Bronchial epithelial cell (primary cell): Measurements from ENCODE around the gene OR7C1. TPM values are rescaled to one million over a fixed set of nuclear protein-coding genes. Genes with fewer than 3 reads are reported as not detected.

Experiments used
- DNase-seq: peaks from one replicate; pipeline ENCODE4 v3.0.0-alpha.2; 2010; ENCODE audit warnings: low read depth
- FAIRE-seq: peaks from 2 replicates; lab custom pipeline; 2011; peaks lifted over from hg19 to GRCh38; lab: Jason Lieb, UNC
- H3K27me3 ChIP-seq: 2 replicates; pipeline ENCODE4 v1.5.1; 2011; ENCODE audit warnings: low read length; ENCODE audit not compliant: control insufficient read depth, insufficient read depth
- H3K36me3 ChIP-seq: 2 replicates; pipeline ENCODE4 v1.5.1; 2011; ENCODE audit warnings: low read length; ENCODE audit not compliant: control insufficient read depth, insufficient read depth
- H3K4me3 ChIP-seq: 2 replicates; pipeline ENCODE4 v1.5.1; 2011; ENCODE audit warnings: mild to moderate bottlenecking, low read depth, low read length, control low read depth
- total RNA-seq: library from RNA; depleted of rRNA; stranded (reverse); fragments of >200 nt; gene quantifications from 2 replicates; pipeline ENCODE4 v1.2.1, GENCODE V29; 2014
- TF ChIP-seq, protein P1 (sequence below): IDR thresholded peaks from 2 replicates; pipeline ENCODE4 v1.5.1; 2011; ENCODE audit warnings: mild to moderate bottlenecking, moderate library complexity, low read length, control low read depth, inconsistent platforms; ENCODE audit not compliant: insufficient read depth, severe bottlenecking

The OR7C1 gene
- total RNA-seq, 1 donor from 2014 or later: not detected

DNA sequence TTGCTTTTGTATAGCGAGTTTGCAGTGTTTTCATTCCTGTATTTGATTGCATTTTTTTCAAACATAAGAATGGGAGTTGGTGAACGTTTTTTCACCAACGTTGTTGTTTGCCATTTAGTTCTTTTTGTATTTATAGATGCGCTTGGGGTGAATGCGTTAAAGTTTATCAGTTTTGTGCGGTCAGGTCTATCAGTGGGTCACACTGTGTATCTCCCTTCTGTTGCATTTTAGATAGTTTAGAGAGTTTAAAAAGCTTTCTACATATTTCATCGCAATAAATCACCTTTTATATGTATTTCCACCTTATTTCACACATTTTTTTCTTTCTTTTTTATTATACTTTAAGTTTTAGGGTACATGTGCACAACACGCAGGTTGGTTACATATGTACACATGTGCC, 16.4 kb downstream of the OR7C1 start:
- Histone ChIP-seq H3K4me3 (no peak overlapping the region), H3K27me3 (no peaks in the 10 kb centered on the region), H3K36me3 (no peaks in the 10 kb centered on the region)
- TF ChIP-seq, protein P1, sequence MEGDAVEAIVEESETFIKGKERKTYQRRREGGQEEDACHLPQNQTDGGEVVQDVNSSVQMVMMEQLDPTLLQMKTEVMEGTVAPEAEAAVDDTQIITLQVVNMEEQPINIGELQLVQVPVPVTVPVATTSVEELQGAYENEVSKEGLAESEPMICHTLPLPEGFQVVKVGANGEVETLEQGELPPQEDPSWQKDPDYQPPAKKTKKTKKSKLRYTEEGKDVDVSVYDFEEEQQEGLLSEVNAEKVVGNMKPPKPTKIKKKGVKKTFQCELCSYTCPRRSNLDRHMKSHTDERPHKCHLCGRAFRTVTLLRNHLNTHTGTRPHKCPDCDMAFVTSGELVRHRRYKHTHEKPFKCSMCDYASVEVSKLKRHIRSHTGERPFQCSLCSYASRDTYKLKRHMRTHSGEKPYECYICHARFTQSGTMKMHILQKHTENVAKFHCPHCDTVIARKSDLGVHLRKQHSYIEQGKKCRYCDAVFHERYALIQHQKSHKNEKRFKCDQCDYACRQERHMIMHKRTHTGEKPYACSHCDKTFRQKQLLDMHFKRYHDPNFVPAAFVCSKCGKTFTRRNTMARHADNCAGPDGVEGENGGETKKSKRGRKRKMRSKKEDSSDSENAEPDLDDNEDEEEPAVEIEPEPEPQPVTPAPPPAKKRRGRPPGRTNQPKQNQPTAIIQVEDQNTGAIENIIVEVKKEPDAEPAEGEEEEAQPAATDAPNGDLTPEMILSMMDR: no peak
- no peak for FAIRE-seq
- DNase-seq: no peak

DNA sequence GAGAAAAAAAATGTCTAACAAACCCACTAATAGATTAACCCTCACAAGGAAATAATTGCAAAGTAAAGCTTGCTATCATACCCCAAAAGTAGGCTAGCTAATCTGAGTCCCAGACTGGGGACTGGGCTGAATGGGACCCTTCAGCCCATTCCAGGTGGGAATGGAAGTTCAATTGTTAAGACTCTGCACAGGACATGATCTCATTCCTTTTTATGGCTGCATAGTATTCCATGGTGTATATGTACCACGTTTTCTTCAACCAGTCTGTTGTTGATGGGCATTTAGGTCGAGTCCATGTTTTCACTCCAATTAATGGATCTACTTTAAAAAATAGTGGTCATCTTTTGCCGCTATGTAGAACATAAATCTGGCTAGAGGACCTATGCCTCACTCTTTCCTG, 17.9 kb downstream of the OR7C1 start:
- TF ChIP-seq, protein P1: no peak
- no peak for FAIRE-seq
- no peak for DNase-seq
- H3K27me3 ChIP-seq: no peaks in the 10 kb centered on the region
- no peak overlapping the region for H3K4me3 ChIP-seq
- H3K36me3 ChIP-seq: no peaks in the 10 kb centered on the region

DNA sequence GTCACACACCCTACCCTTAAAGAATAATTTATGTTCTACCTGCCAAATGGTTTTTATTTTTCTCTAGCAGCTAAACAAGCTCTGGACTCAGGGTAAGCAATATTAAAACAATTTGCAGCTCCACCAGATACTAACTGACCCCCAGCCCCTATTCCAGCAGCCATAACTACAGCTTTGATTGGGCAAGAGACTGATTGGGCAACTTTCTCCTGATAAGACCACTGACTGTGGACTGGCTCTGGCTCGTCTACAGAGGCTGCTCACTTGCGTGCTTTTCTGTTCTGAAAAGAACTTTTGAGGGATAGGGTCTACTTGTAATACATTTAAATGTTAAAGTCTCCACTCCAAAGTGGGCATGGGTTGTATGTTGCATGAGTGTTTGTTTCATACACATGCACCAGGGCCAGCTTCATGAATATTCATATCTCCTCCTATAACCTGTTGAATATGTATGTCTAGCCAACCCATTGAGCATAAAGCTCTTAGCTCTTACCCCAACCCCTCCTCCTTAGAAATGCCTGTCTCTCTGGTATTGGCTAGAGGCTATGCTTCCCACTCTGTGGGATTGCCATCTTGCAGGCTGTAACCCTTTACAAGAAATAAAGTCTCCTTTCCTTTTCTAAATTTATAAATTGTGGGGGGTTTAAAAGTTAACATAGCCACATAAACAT, 19.9 kb downstream of the OR7C1 start:
- Histone ChIP-seq H3K36me3 (no peaks in the 10 kb centered on the region), H3K4me3 (no peak overlapping the region), H3K27me3 (no peaks in the 10 kb centered on the region)
- FAIRE-seq (no peak), DNase-seq (no peak)
- TF ChIP-seq, protein P1: no peak

DNA sequence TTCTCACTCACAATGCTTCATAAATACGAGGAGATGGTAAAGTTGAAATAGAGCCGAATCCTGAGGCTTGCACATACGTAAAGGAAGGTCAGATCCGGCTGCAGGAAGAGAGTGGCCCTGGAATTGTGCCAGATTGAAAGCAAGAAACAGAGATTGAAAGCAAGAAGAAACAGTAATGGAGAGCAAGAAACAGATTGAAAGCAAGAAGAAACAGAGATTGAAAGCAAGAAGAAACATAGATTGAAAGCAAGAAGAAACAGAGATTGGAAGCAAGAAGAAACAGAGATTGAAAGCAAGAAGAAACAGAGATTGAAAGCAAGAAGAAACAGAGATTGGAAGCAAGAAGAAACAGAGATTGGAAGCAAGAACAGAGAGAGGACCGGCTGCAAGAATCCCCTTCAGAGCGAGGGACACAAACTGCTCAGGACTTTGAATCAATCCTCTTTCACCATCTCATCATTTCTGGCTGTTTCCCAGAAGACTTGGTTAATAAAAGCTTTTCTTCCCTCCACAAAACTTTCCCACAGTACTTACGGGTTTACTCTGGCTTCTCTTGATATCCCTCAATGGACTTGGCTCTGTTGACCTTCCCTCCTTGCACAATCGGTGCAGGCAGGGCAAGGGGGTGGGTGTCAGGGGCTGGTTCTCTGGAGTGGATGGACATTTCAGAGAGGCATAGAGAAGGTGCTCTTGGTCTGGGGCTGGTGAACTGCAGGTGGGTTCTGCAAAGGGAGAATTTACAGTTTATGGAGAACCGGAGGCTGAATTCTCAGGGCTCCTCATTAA, 25.5 kb downstream of the OR7C1 start:
- no peaks in the 10 kb centered on the region for H3K27me3 ChIP-seq
- DNase-seq (no peak), FAIRE-seq (no peak)
- TF ChIP-seq, protein P1: no peak
- no peaks in the 10 kb centered on the region for H3K36me3 ChIP-seq
- H3K4me3 ChIP-seq: no peak overlapping the region

DNA sequence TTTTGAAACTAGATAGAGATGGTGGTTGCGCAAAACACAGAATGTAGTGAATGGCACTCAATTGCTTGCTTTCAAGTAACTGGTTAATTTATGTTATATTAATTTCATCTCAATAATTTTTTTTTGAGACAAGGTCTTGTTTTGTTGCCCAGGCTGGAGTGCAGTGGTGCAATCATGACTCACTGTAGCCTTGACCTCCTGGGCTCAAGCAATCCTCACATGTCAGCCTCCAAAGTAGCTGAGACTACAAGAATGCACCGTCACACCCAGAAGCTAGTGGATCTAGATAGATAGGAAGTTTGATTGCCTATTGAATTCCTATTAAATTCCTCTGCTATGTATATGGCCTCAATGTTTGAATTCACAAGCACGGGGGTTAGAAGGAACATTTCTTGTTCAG, 30.2 kb downstream of the OR7C1 start:
- H3K27me3 ChIP-seq: no peaks in the 10 kb centered on the region
- no peak overlapping the region for H3K4me3 ChIP-seq
- TF ChIP-seq, protein P1: no peak
- no peak for FAIRE-seq
- DNase-seq: no peak
- H3K36me3 ChIP-seq: no peaks in the 10 kb centered on the region

DNA sequence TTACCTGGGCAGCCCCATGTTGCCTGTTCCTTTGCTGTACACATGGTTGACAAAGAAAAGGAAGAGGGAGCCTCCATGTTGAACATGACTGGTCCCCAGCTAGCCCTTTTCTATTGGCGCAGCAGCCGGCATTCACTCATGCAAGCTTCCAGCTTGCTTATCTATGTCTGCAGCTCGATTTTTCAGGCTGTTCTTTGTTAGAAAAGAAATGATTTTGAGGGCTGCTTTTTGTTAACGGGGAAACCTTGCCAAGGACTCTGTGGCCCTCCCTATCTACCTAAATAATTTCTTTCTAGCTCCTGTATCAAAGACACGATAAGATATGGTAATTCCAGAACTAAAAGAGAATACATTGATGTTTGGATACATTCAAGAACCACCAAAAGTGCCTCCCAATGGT, 36.2 kb downstream of the OR7C1 start:
- FAIRE-seq: no peak
- no peaks in the 10 kb centered on the region for H3K27me3 ChIP-seq
- no peaks in the 10 kb centered on the region for H3K36me3 ChIP-seq
- TF ChIP-seq, protein P1: no peak
- DNase-seq: no peak
- H3K4me3 ChIP-seq: no peak overlapping the region
